ENCODE data around the gene GPR146. TPM values are rescaled to one million over a fixed set of nuclear protein-coding genes. Genes with fewer than 3 reads are reported as not detected.

Gene GPR146
- total and polyA plus RNA-seq, 2 of the 13 experiments (the other 11 are each of a cell fraction or from before 2014, with no cell fraction given): 2.0 to 15.9 TPM

- TF ChIP-seq RXRB (CRISPR knock-in tag; IDR thresholded peaks at IDR 0.05; ENCODE audit: borderline replicate concordance): peak; percentile 52; the same call in 1 of the 2 replicates
- 0 out of 2 replicates have a peak, but pooled peaks have one; percentile 53 for TF ChIP-seq TBX2 (CRISPR knock-in tag; IDR thresholded peaks at IDR 0.05; ENCODE audit: borderline replicate concordance)
- peak; percentile 90 for TF ChIP-seq ARID2 (CRISPR knock-in tag; IDR thresholded peaks at IDR 0.05; ENCODE audit: borderline replicate concordance)
- no peak; the same call in 1 of the 2 replicates for TF ChIP-seq HMG20B (CRISPR knock-in tag; conservative IDR thresholded peaks at IDR 0.05)
- no peak for TF ChIP-seq CBFB (CRISPR knock-in tag; IDR thresholded peaks at IDR 0.05)
- TF ChIP-seq NFRKB (IDR thresholded peaks at IDR 0.05): no peak
- TF ChIP-seq NR3C1 (CRISPR knock-in tag; IDR thresholded peaks at IDR 0.05): no peak
- TF ChIP-seq HNRNPL (IDR thresholded peaks at IDR 0.05; ENCODE audit: low read depth, low read length): peak; percentile 61; the same call in 1 of the 2 replicates
- TF ChIP-seq MXI1 (IDR thresholded peaks at IDR 0.05; ENCODE audit: borderline replicate concordance, low read depth, low read length): peak; percentile 33; the same call in 1 of the 3 replicates
- TF ChIP-seq EP300 (IDR thresholded peaks at IDR 0.05; ENCODE audit: low read depth in 2 of 2, low read length in 2 of 2): no peak
- peak; percentile 41; the same call in 1 of the 2 replicates for TF ChIP-seq EP300 (CRISPR knock-in tag; IDR thresholded peaks at IDR 0.05; ENCODE audit: borderline replicate concordance)
- TF ChIP-seq PCBP1 (IDR thresholded peaks at IDR 0.05; ENCODE audit: borderline replicate concordance, low read depth, low read length): no peak
- TF ChIP-seq YEATS2 (CRISPR knock-in tag; IDR thresholded peaks at IDR 0.05; ENCODE audit: borderline replicate concordance): peak; percentile 72; the same call in 1 of the 2 replicates
- no peak for TF ChIP-seq ZNF550 (CRISPR knock-in tag; IDR thresholded peaks at IDR 0.05; ENCODE audit: borderline replicate concordance)
- TF ChIP-seq ZNF281 (CRISPR knock-in tag; IDR thresholded peaks at IDR 0.05; ENCODE audit: borderline replicate concordance): 0 out of 2 replicates have a peak, but pooled peaks have one; percentile 5
- TF ChIP-seq SKIL (CRISPR knock-in tag; IDR thresholded peaks at IDR 0.05; ENCODE audit: borderline replicate concordance): no peak
- no peak for TF ChIP-seq ZBTB43 (CRISPR knock-in tag; conservative IDR thresholded peaks at IDR 0.05)
- peak; percentile 66; the same call in 1 of the 2 replicates for TF ChIP-seq ZHX1 (CRISPR knock-in tag; IDR thresholded peaks at IDR 0.05; ENCODE audit: low read depth)
These were observed 42.5 kb downstream of the GPR146 start (continued) for GRCh38 chr7:1086588-1087464.

All from HepG2 (cell line).